GM12878 (cell line): Measurements from ENCODE around the gene GSG1L.

Experiments
- CEBPZ ChIP-seq: fragments of 150-350 bp; IDR thresholded peaks from 2 replicates; pipeline ENCODE4 v1.6.1; 2016; ENCODE audit warnings: low read depth, low read length
- RELA ChIP-seq: fragments of 450-650 bp; IDR thresholded peaks from 2 replicates; pipeline ENCODE4 v1.8.0; 2014; ENCODE audit warnings: borderline replicate concordance; ENCODE audit not compliant: partially characterized antibody
- REST ChIP-seq: IDR thresholded peaks from 2 replicates; pipeline ENCODE4 v1.6.1; 2012; ENCODE audit warnings: mild to moderate bottlenecking, low read depth, low read length
- TCF7 ChIP-seq: IDR thresholded peaks from 2 replicates; pipeline ENCODE4 v1.6.1; 2014; ENCODE audit warnings: antibody characterized with exemption, borderline replicate concordance
- TF ChIP-seq, protein P1 (sequence below), 3 experiments: IDR thresholded peaks in 2 of 3; conservative IDR thresholded peaks in 1 of 3; 2 replicates each; pipeline ENCODE4 v1.5.1; 2011; ENCODE audit warnings: low read depth in 3 of 3, low read length in 3 of 3, mild to moderate bottlenecking in 3 of 3, control low read depth in 2 of 3, moderate library complexity in 2 of 3, inconsistent platforms in 1 of 3, mixed read lengths in 1 of 3; ENCODE audit not compliant: control insufficient read depth in 2 of 3, insufficient read depth in 1 of 3; ENCODE audit errors: extremely low read depth in 1 of 3

DNA sequence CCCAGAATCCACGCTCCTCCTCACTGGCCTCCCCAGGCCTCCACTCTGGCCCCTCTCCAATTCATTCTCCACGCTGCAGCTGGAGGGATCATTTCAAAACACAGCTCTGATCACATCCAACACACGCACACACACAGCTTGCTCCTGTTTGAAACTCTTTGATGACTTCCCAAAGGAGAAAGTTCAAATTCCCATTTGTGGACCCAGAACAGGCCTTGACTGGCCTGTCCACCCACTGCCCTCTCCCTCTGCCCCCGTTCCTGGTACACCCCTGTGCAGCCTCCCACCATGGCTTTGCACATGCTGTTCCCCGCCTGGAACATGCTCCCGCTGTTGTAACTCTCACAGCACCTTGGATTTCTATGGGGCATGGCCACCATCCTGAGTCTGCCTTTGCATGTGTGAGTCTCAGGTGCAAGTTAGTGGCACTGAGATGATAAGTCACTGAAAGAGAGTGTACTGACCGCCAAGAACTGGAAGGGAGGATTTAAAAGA, 100.0 kb downstream of the GSG1L start:
- no peak for TF ChIP-seq REST
- no peak for TF ChIP-seq CEBPZ
- TF ChIP-seq RELA = no peak
- no peak for TF ChIP-seq TCF7
- TF ChIP-seq, protein P1, sequence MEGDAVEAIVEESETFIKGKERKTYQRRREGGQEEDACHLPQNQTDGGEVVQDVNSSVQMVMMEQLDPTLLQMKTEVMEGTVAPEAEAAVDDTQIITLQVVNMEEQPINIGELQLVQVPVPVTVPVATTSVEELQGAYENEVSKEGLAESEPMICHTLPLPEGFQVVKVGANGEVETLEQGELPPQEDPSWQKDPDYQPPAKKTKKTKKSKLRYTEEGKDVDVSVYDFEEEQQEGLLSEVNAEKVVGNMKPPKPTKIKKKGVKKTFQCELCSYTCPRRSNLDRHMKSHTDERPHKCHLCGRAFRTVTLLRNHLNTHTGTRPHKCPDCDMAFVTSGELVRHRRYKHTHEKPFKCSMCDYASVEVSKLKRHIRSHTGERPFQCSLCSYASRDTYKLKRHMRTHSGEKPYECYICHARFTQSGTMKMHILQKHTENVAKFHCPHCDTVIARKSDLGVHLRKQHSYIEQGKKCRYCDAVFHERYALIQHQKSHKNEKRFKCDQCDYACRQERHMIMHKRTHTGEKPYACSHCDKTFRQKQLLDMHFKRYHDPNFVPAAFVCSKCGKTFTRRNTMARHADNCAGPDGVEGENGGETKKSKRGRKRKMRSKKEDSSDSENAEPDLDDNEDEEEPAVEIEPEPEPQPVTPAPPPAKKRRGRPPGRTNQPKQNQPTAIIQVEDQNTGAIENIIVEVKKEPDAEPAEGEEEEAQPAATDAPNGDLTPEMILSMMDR (IDR thresholded peaks at IDR 0.05 in 2 of 3, conservative IDR thresholded peaks at IDR 0.05 in 1 of 3; ENCODE audit: control insufficient read depth in 2 of 3, extremely low read depth in 1 of 3, insufficient read depth in 1 of 3, low read depth in 3 of 3, low read length in 3 of 3) = no peak
